Right renal cortex interstitium (tissue), 3 donors: Measurements from ENCODE around the gene FAXC. TPM values are rescaled to one million over a fixed set of nuclear protein-coding genes. Genes with fewer than 3 reads are reported as not detected.
"Not testable (repeated sequence)": the region's sequence is repeated elsewhere in the genome, so short reads cannot be mapped to it uniquely, and the experiment has no call there.

ENCODE experiments used
- DNase-seq, 3 donors: peaks; one replicate each; pipeline ENCODE4 v3.0.0-alpha.2; 2013; ENCODE audit warnings: low read depth in 3 of 3, low spot score in 2 of 3
- polyA plus RNA-seq, 3 donors: library from polyadenylated mRNA; unstranded; fragments of 120-200 nt; gene quantifications; one replicate each; pipeline ENCODE4 v1.2.1, GENCODE V29; 2013; ENCODE audit not compliant: insufficient read length in 3 of 3

FAXC gene
- polyA plus RNA-seq, 3 donors = 4.7 to 6.9 (median 5.4) TPM

DNA sequence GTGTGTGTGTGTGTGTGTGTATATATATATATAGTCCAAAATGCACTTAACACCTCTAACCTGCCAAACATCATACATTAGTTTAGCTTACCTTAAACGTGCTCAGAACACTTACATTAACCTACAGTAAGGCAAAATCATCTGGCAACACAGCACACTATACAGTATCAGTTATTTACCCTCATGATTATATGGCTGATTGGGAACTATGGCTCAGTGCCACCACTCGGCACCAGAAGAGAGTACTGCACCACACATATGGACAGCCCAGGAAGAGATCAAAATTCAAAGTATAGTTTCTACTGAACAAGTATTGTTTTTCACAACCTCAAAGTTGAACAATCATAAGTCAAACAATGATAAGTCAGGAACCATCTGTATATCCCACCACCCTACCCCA lies 59.8 kb downstream of the FAXC start:
- DNase-seq = no peak

DNA sequence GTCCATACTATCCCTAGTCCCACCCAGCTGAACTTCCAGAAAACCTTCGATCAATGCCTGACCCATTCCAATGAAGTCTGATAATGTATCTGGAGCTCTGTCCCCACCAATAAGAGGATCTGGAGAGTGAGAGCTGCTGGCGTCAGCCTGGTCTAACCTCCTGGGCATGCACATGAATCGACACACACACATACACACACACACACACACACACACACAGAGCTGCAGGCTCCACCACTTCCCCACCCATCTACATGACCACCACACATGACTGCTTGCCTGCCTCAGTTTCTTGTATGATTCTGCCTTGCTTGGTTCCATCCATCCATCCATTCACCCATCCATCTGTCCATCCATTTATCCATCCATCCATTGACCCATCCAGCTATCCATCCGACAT lies 60.8 kb downstream of the FAXC start:
- DNase-seq = no peak

DNA sequence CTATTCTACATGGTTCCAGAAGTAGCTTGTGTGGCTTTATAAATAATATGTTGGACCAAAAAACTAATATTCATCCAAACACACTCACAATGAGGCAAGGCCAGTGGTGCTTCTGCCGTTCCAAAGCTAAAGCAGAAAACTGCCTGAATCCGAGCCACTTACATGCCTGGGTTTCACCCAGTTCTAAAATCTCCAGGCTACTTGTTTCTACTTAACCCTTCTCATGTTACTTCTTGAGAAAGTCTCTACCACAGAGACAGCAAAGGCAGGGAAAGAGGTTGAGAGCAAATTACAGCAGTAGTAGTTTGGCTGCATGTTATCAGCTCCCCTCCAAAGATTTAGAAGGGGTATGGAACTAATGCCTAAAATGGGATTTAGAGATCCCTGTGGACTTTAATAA lies 62.0 kb downstream of the FAXC start:
- no peak for DNase-seq

DNA sequence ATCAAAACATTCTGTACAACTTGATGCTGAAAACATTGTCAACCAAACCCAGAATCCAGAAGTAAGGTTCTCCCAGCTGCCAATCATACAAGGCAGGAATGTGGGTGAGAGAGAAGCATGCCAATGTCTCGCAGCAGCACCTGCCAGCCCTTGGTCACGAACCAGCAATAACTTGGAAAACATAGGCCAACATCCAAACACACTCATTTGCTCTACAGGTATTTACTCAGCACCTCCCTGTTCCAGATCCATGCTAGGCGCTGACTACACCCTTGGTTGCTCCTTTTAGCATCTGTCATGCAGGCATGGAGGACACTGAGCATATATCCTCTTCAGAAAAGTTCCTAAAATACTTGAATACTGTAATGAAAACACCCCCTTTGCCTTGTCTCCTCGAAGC lies 63.6 kb downstream of the FAXC start:
- DNase-seq = no peak

DNA sequence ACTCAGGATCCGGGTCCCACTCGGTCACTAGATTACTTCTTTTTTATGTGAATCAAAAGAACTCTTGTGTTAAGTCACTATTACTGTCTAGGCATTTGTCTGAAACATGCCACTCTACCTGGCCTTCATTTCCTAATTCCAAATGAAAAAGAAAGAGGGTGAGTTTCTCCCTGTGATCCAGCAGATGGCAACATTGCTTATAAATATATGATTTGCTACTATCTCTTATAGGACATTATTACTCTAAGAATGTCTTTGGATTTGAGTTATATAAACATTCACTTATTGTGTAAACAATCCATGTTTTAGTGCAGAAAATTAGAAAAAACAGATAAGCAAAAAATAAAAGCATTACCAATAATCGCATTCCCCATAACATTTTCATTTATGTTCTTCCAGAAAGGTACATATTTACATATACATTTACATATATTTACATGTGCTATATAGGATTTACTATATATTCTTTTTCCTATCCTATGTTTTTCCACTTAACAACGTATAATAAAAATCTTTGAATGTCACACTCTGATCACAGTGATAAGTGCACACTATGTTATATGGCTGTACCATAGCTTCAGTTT lies 66.9 kb downstream of the FAXC start:
- DNase-seq = no peak

DNA sequence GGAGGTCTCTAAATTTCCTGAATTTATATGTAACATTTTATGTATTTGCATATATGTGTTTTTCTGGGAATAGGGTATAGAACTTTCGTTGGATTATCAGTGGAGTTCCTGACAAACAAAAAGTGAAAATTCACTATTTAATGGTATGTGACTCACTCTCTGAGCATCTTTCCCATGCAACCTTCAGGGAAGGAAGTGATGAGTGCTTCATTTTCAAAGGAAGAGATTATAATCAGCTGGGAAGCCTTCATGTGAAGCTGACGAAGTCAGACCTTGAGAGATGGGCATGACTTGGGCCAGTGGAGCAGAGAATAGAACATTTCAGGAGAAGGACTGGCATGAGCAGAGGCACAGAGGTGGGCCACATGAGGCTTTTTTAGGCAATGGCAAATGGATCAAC lies 72.7 kb downstream of the FAXC start:
- no peak for DNase-seq

DNA sequence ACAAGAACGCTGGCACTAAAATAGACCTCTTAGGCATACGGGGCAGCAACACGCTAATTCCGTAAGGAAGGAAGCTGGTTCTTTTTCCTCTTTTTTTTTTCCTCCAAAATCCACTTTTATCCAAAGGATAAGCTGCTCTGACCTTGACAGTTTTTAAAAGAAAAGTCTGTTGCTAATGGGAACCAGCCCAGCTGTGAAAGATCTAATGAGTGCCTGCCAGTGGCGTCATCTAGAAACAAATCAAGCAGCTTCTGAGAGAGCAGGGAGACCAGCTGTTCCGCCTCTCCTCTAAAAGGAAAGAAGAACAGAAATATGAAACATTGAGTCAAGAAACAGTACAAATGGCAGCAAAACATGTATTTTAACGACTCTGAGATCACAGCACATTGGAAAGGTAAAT lies 78.6 kb downstream of the FAXC start:
- peak; percentile 29 to 51 (median 45) for DNase-seq

- DNase-seq = no peak
Measured at GRCh38 chr6:99270030-99270429, 79.4 kb downstream of the FAXC start.

DNA sequence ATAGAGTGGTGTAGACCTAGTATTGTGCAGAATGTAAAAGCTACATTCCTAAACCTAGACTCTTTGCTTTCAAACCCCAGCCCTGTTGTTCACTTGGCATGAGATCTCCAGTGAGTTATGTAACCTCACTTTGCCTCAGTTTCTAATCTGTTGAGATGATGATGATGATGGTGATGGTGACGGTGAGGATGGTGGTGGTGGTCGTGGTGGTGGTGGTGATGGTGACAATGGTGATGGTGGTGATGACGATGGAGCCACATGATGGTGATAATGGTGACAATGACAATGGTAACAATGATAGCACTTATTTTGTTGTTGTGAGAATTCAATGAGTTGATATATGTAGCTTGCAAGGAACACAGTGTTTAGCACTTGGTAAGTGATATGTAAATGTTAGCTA lies 80.3 kb downstream of the FAXC start:
- no peak for DNase-seq

- DNase-seq = not testable (repeated sequence)
Measured at GRCh38 chr6:99266996-99267395, 82.5 kb downstream of the FAXC start.

DNA sequence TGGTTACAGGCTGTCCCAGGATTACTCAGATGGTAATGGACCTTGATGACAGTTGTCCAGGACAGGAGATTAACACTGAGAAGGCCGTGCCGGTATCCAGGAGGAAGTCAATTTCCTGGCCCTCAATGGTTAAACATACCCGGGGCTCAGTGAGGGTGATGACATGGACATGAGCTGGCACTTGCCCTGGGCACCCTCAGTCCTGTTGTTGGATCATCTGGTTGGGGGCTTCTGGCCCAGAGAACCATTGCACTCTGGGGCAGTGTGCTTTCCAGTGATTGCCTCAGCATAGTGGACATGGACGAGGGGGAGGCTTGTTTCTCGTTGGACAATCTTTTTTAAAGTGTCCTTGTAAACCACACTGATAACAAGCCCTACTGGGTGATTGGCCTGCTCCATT lies 84.0 kb downstream of the FAXC start:
- DNase-seq = not testable (repeated sequence)

- DNase-seq = no peak
Measured at GRCh38 chr6:99254616-99255550, 94.6 kb downstream of the FAXC start.

- no peak for DNase-seq
Measured at GRCh38 chr6:99253271-99253670, 96.2 kb downstream of the FAXC start.

DNA sequence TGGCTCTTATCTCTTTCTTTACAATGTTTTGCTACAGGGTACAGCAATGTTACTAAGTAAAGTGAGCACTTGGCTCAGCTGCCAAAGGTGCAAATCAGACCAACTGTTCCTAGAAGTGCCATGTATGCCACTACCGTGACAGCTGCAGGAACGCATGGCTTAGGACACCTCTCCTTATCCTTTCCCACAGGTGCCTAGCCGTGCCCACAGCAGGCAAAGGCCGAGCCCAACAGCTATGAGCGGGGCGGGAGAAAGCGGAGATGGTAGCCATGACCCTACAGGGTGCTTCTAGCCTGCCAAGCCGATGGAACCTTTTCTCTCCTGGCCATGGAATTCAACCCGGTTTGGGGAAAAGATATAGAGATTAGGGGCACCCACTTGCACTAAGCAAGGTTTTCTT lies 97.1 kb downstream of the FAXC start:
- DNase-seq = no peak

- no peak for DNase-seq
Measured at GRCh38 chr6:99250476-99250875, 99.0 kb downstream of the FAXC start.

GRCh38 chr6:99246602-99247001 lies 102.9 kb downstream of the FAXC start:
- no peak for DNase-seq

DNA sequence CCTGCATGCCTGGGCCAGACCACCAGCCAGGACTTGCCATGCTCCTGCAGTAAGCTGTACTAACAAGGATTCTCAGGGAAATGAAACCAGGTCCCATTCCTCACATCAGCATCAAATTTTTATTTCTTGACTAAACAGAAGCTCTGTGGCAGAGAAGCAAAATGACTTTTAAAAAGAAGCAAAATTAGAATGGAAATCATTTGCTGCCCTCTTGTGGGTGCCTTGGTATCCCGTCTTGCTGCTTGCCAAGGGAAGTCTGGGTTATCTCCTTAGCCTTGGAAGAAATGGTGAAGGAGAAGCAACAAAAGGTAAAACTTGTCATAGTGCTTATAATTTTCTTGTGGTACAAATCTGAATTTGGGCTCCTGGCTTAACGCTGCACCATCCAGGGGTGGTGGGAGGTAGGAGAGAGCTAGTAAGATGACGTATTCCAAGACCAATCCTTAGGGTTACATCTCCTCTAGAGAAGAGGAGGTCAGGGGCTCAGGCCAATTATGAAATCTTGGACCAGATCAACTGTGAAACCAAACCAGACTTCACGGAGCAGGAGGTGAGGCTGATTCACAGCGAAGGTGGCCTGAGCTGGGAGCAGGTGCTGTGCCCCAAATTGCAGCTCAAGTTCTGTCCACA lies 107.5 kb downstream of the FAXC start:
- DNase-seq = peak in 1 of 3 donors; percentile 17

DNA sequence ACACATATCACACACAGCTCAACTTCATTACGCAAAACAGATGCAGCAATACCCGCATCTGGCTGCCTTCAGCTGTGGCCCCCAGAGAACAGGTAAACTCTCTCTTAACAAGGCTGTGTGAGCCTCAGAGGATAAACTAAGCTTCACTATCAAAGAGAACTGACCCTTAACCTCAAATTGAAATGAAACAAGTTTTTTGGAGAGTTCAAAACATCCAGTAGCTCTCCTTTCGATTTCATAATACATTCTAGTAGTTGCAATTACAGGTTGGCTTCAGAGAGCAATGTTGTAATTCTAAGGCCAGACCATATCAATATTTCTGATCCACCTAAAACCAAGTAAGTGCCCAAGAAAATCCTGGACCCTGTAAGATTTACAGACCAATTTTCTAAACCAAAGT lies 113.5 kb downstream of the FAXC start:
- DNase-seq = no peak

GRCh38 chr6:99233219-99233618 lies 116.3 kb downstream of the FAXC start:
- DNase-seq = no peak

GRCh38 chr6:99232056-99232455 lies 117.4 kb downstream of the FAXC start:
- peak in 1 of 3 donors; percentile 5 for DNase-seq

DNA sequence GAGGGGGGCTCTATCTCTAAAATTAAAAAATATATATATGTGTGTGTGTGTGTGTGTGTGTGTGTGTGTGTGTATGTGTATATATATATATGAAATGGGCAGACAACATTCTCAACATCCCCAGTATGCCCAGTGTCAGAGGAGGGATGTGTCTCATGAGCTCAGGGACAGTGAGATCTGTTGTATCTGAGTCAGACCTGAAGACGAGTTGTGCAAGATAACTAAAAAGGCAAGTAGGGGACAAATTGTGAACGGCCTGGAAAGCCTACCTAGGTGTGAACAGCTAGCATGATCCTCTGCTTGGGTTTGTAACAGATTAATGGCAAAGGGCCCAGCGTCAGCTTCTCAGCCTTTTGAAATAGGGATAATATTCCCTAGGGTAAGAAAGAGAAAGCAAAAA lies 124.3 kb downstream of the FAXC start:
- no peak for DNase-seq
